Measurements from ENCODE around the gene TSPY3. TPM values are rescaled to one million over a fixed set of nuclear protein-coding genes. Genes with fewer than 3 reads are reported as not detected.
"Not testable (repeated sequence)": the region's sequence is repeated elsewhere in the genome, so short reads cannot be mapped to it uniquely, and the experiment has no call there.

Gene TSPY3, protein sequence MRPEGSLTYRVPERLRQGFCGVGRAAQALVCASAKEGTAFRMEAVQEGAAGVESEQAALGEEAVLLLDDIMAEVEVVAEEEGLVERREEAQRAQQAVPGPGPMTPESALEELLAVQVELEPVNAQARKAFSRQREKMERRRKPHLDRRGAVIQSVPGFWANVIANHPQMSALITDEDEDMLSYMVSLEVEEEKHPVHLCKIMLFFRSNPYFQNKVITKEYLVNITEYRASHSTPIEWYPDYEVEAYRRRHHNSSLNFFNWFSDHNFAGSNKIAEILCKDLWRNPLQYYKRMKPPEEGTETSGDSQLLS
- not detected for total RNA-seq

DNA sequence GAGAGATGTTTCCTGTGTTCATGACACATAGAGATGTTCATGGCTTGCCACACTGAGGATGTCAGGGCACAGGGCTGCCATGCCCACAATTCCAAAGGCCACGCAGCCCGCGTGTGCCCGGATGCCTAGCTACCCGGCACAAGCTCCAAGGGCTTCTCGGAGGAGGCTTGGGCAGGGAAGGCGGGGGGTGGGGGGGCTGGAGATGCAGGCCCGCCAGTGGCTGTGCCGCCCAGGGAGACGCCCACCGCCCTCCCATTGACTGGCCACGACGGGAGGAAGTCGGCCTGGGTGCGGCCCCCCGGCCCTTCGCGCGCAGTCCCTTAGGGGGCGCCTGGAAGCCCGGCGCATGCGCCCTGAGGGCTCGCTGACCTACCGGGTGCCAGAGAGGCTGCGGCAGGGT lies at the start of gene TSPY3:
TSS of gene TSPY3 (plus strand) at position 301 of the 400 bp plus-strand sequence. CDS start at position 347, 46 bp downstream.
- in situ Hi-C loops (cut with MboI; ENCODE audit: low pct_ligation_motif_present in 1 of 4, low pct_unique_long_range_greater_than_20kb in 1 of 4, low sequenced_read_pairs in 3 of 4); intact Hi-C loops (cut with DNase I; ENCODE audit: low total_unique reads); H3K9me3 ChIP-seq; H3K4me1 ChIP-seq; H3K36me3 ChIP-seq; H3K27ac ChIP-seq; DNase-seq; H3K27me3 ChIP-seq; H3K4me3 ChIP-seq: not testable (repeated sequence)
- WGBS, 2 donors (ENCODE audit: low coverage in 1 of 2) = no CpG with 5 or more reads among the region's 26 CpGs

DNA sequence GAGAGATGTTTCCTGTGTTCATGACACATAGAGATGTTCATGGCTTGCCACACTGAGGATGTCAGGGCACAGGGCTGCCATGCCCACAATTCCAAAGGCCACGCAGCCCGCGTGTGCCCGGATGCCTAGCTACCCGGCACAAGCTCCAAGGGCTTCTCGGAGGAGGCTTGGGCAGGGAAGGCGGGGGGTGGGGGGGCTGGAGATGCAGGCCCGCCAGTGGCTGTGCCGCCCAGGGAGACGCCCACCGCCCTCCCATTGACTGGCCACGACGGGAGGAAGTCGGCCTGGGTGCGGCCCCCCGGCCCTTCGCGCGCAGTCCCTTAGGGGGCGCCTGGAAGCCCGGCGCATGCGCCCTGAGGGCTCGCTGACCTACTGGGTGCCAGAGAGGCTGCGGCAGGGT lies 40.7 kb upstream of the TSPY3 start, which contains the start of gene TSPY8:
TSS of gene TSPY8 (plus strand) at position 301 of the 400 bp plus-strand sequence. CDS start at position 347, 46 bp downstream.
- no CpG with 5 or more reads among the region's 25 CpGs for WGBS, 2 donors (ENCODE audit: low coverage in 1 of 2)
- H3K36me3 ChIP-seq; in situ Hi-C loops (cut with MboI; ENCODE audit: low pct_ligation_motif_present in 1 of 4, low pct_unique_long_range_greater_than_20kb in 1 of 4, low sequenced_read_pairs in 3 of 4); intact Hi-C loops (cut with DNase I; ENCODE audit: low total_unique reads); H3K27me3 ChIP-seq; DNase-seq; H3K4me3 ChIP-seq; H3K4me1 ChIP-seq; H3K9me3 ChIP-seq; H3K27ac ChIP-seq: not testable (repeated sequence)

DNA sequence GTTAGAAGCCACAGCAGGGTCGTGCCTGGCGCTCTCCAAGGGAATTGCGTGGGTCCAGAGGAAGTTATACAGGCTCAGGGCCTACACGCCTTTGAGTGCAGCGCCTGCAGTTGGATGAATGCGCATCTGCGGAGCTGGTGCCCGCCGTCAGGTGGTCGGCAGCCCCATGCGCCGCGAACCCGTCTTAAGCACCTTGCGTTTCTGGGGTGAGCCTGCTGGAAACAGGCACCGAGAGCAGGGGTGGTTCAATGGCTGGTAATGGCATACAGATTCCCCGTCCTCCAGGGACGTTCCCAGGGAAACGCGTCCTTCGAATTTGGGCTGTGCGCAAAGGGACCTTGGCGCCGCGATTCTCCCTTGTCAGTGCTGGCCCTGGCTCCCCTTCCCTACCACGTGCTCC lies 1.7 kb upstream of the TSPY3 start:
- H3K4me3 ChIP-seq; H3K36me3 ChIP-seq; H3K27ac ChIP-seq; in situ Hi-C loops (cut with MboI; ENCODE audit: low pct_ligation_motif_present in 1 of 4, low pct_unique_long_range_greater_than_20kb in 1 of 4, low sequenced_read_pairs in 3 of 4); H3K4me1 ChIP-seq; intact Hi-C loops (cut with DNase I; ENCODE audit: low total_unique reads); H3K9me3 ChIP-seq; H3K27me3 ChIP-seq; DNase-seq: not testable (repeated sequence)
- no CpG with 5 or more reads among the region's 26 CpGs for WGBS, 2 donors (ENCODE audit: low coverage in 1 of 2)

Other genes starting within 250 kb of the TSPY3 start
- not detected for gene TSPY4, start 61.0 kb upstream of the TSPY3 start, total RNA-seq
- not detected for gene TSPY8, start 40.6 kb upstream of the TSPY3 start, total RNA-seq
- gene TSPY1, start 68.5 kb downstream of the TSPY3 start, total RNA-seq = not detected
- gene TSPY9, start 88.8 kb downstream of the TSPY3 start, total RNA-seq = not detected
- not detected for gene TSPY10, start 129.5 kb downstream of the TSPY3 start, total RNA-seq